Measurements from ENCODE around the gene IZUMO4. TPM values are rescaled to one million over a fixed set of nuclear protein-coding genes. Genes with fewer than 3 reads are reported as not detected.

Gene IZUMO4
- total RNA-seq, 3 donors from 2014 or later: 3.6 to 12.8 (median 3.7) TPM

GRCh38 chr19:2061495-2062388 lies 35.0 kb upstream of the IZUMO4 start:
- TF ChIP-seq CTCF (IDR thresholded peaks at IDR 0.05) (no peak), POLR2AphosphoS5 (IDR thresholded peaks at IDR 0.05) (no peak), POLR2A (IDR thresholded peaks at IDR 0.05) (no peak)
- intact Hi-C loops (cut with DNase I; ENCODE audit: low total_unique reads): loop anchor here (10.0 kb wide), 1 partner anchor 127 kb away; no protein-coding TSS in a partner anchor
- Histone ChIP-seq H3K9me3 (no peaks in the 10 kb centered on the region), H3K27ac (peak overlapping the region; percentile 99 to 100), H3K4me3 (peak overlapping the region; percentile 61 to 89 (median 75)), H3K4me1 (peaks cover 23 to 34% of the 10 kb centered on the region in 2 donors), H3K27me3 (no peaks in the 10 kb centered on the region), H3K36me3 (no peaks in the 10 kb centered on the region)
- DNase-seq (ENCODE audit: low spot score in 2 of 2): peak; percentile 99

GRCh38 chr19:2062389-2062729 lies 34.4 kb upstream of the IZUMO4 start:
- Histone ChIP-seq H3K9me3 (no peaks in the 10 kb centered on the region), H3K27ac (peak overlapping the region; percentile 99 to 100), H3K36me3 (no peaks in the 10 kb centered on the region), H3K4me3 (peak overlapping the region in 2 of 3 donors; percentile 75 to 89), H3K27me3 (no peaks in the 10 kb centered on the region), H3K4me1 (peaks cover 23 to 28% of the 10 kb centered on the region in 2 donors)
- intact Hi-C loops (cut with DNase I; ENCODE audit: low total_unique reads): loop anchor here (10.0 kb wide), 1 partner anchor 128 kb away; no protein-coding TSS in a partner anchor
- DNase-seq (ENCODE audit: low spot score in 2 of 2): no peak
- TF ChIP-seq POLR2AphosphoS5 (IDR thresholded peaks at IDR 0.05): no peak
- no peak for TF ChIP-seq POLR2A (IDR thresholded peaks at IDR 0.05)
- TF ChIP-seq CTCF (IDR thresholded peaks at IDR 0.05): no peak

GRCh38 chr19:2062770-2063169 lies 33.9 kb upstream of the IZUMO4 start:
- DNase-seq (ENCODE audit: low spot score in 2 of 2): no peak
- intact Hi-C loops (cut with DNase I; ENCODE audit: low total_unique reads): loop anchor here (10.0 kb wide), 1 partner anchor 128 kb away; no protein-coding TSS in a partner anchor
- peaks cover 23 to 27% of the 10 kb centered on the region in 2 donors for H3K4me1 ChIP-seq
- no peaks in the 10 kb centered on the region for H3K27me3 ChIP-seq
- TF ChIP-seq POLR2A (IDR thresholded peaks at IDR 0.05) (no peak), CTCF (IDR thresholded peaks at IDR 0.05) (no peak), POLR2AphosphoS5 (IDR thresholded peaks at IDR 0.05) (no peak)
- no peaks in the 10 kb centered on the region for H3K9me3 ChIP-seq
- peak overlapping the region in 1 of 2 donors; percentile 100 for H3K27ac ChIP-seq
- H3K36me3 ChIP-seq: no peaks in the 10 kb centered on the region
- no peak overlapping the region for H3K4me3 ChIP-seq

GRCh38 chr19:2063824-2064223 lies 32.9 kb upstream of the IZUMO4 start:
- no peaks in the 10 kb centered on the region for H3K9me3 ChIP-seq
- H3K4me1 ChIP-seq: peaks cover 23 to 27% of the 10 kb centered on the region in 2 donors
- DNase-seq (ENCODE audit: low spot score in 2 of 2): no peak
- H3K27ac ChIP-seq: peak overlapping the region in 1 of 2 donors; percentile 83
- H3K36me3 ChIP-seq: no peaks in the 10 kb centered on the region
- intact Hi-C loops (cut with DNase I; ENCODE audit: low total_unique reads): loop anchor here (10.0 kb wide), 1 partner anchor 129 kb away; no protein-coding TSS in a partner anchor
- no peaks in the 10 kb centered on the region for H3K27me3 ChIP-seq
- no peak overlapping the region for H3K4me3 ChIP-seq
- TF ChIP-seq POLR2A (IDR thresholded peaks at IDR 0.05): no peak
- no peak for TF ChIP-seq CTCF (IDR thresholded peaks at IDR 0.05)
- TF ChIP-seq POLR2AphosphoS5 (IDR thresholded peaks at IDR 0.05): no peak

GRCh38 chr19:2064395-2064787 lies 32.3 kb upstream of the IZUMO4 start:
- TF ChIP-seq CTCF (IDR thresholded peaks at IDR 0.05): no peak
- no peak for TF ChIP-seq POLR2A (IDR thresholded peaks at IDR 0.05)
- no peak for TF ChIP-seq POLR2AphosphoS5 (IDR thresholded peaks at IDR 0.05)
- Histone ChIP-seq H3K4me3 (peak overlapping the region in 2 of 3 donors; percentile 30 to 44), H3K9me3 (no peaks in the 10 kb centered on the region), H3K27ac (peak overlapping the region; percentile 83 to 89), H3K36me3 (no peaks in the 10 kb centered on the region), H3K4me1 (peaks cover 21 to 22% of the 10 kb centered on the region in 2 donors), H3K27me3 (no peaks in the 10 kb centered on the region)
- no peak for DNase-seq (ENCODE audit: low spot score in 2 of 2)
- intact Hi-C loops (cut with DNase I; ENCODE audit: low total_unique reads): loop anchor here (10.0 kb wide), 1 partner anchor 130 kb away; no protein-coding TSS in a partner anchor
